Upper lobe of right lung (tissue), 1 donor: ENCODE results near the gene LHFPL3. TPM values are rescaled to one million over a fixed set of nuclear protein-coding genes. Genes with fewer than 3 reads are reported as not detected.

Experiments
- ATAC-seq: fragments of 200-7000 bp; cut with Tn5 transposase; one replicate; pipeline ENCODE4 v1.9.1; 2020; ENCODE audit warnings: mild to moderate bottlenecking, moderate library complexity
- DNase-seq: peaks from one replicate; pipeline ENCODE4 v3.0.0-alpha.2; 2020
- H3K27ac ChIP-seq: fragments of 200-600 bp; one replicate; pipeline ENCODE4 v1.8.0; 2022
- H3K27me3 ChIP-seq: fragments of 200-600 bp; one replicate; pipeline ENCODE4 v1.8.0; 2022; ENCODE audit warnings: mild to moderate bottlenecking
- H3K36me3 ChIP-seq: fragments of 200-600 bp; one replicate; pipeline ENCODE4 v1.8.0; 2022
- H3K4me1 ChIP-seq: fragments of 200-600 bp; one replicate; pipeline ENCODE4 v1.8.0; 2022
- H3K4me3 ChIP-seq: fragments of 200-600 bp; one replicate; pipeline ENCODE4 v1.8.0; 2022; ENCODE audit warnings: mild to moderate bottlenecking
- H3K9me3 ChIP-seq: fragments of 200-600 bp; one replicate; pipeline ENCODE4 v1.8.0; 2022
- CTCF ChIP-seq: fragments of 200-600 bp; IDR thresholded peaks from one replicate; pipeline ENCODE4 v1.8.0; 2022; ENCODE audit warnings: antibody characterized with exemption
- intact Hi-C: fragments of 100-400 bp; cut with DNase I; formaldehyde crosslinking; loops from one replicate; pipeline ENCODE4 v1.11.0; 2022
- total RNA-seq: library from RNA; stranded (reverse); fragmentation: NEBNext Ultra II Directional; extraction: Animal tissue kit (Norgen Biotek cat#: 25700); gene quantifications from one replicate; pipeline ENCODE4 v1.2.1, GENCODE V29; 2021
- donor health status: DM: no; HTN: yes; CAD: no; lungs with severe emphysema.

The LHFPL3 gene
- total RNA-seq, 1 donor from 2014 or later: not detected

- no peak overlapping the region for H3K4me3 ChIP-seq
- peaks cover 60% of the 10 kb centered on the region for H3K27me3 ChIP-seq
- intact Hi-C loops: no loop called here
These were observed 486 bp upstream of the LHFPL3 start for GRCh38 chr7:104327938-104328295.

GRCh38 chr7:104328970-104329825 lies 795 bp downstream of the LHFPL3 start:
- Histone ChIP-seq H3K4me3 (no peak overlapping the region), H3K27ac (no peak overlapping the region), H3K27me3 (peaks cover 70% of the 10 kb centered on the region), H3K4me1 (peaks cover 3% of the 10 kb centered on the region), H3K36me3 (no peaks in the 10 kb centered on the region), H3K9me3 (no peaks in the 10 kb centered on the region)
- no peak for TF ChIP-seq CTCF
- DNase-seq (no peak), ATAC-seq (no peak)
- intact Hi-C loops: no loop called here

More at GRCh38 chr7:104327938-104328295, 486 bp upstream of the LHFPL3 start:
- no peak for TF ChIP-seq CTCF
- ATAC-seq (peak; percentile 12), DNase-seq (no peak)
- H3K36me3 ChIP-seq: no peaks in the 10 kb centered on the region
- H3K9me3 ChIP-seq: no peaks in the 10 kb centered on the region
- no peak overlapping the region for H3K27ac ChIP-seq
- H3K4me1 ChIP-seq: peaks cover 3% of the 10 kb centered on the region

GRCh38 chr7:104341546-104341945 lies 13.1 kb downstream of the LHFPL3 start:
- H3K9me3 ChIP-seq: no peaks in the 10 kb centered on the region
- H3K27me3 ChIP-seq: no peaks in the 10 kb centered on the region
- no peak overlapping the region for H3K4me3 ChIP-seq
- no peaks in the 10 kb centered on the region for H3K36me3 ChIP-seq
- no peak for TF ChIP-seq CTCF
- H3K4me1 ChIP-seq: no peaks in the 10 kb centered on the region
- H3K27ac ChIP-seq: no peak overlapping the region
- DNase-seq (no peak), ATAC-seq (no peak)
- intact Hi-C loops: no loop called here

- no peak for TF ChIP-seq CTCF
- DNase-seq (no peak), ATAC-seq (no peak)
- H3K4me3 ChIP-seq: no peak overlapping the region
- intact Hi-C loops: no loop called here
- no peak overlapping the region for H3K27ac ChIP-seq
- H3K4me1 ChIP-seq: no peaks in the 10 kb centered on the region
- H3K9me3 ChIP-seq: no peaks in the 10 kb centered on the region
- no peaks in the 10 kb centered on the region for H3K27me3 ChIP-seq
- no peaks in the 10 kb centered on the region for H3K36me3 ChIP-seq
These were observed 24.3 kb downstream of the LHFPL3 start for GRCh38 chr7:104352736-104353135.

GRCh38 chr7:104357166-104357565 lies 28.8 kb downstream of the LHFPL3 start:
- DNase-seq (no peak), ATAC-seq (no peak)
- Histone ChIP-seq H3K27me3 (no peaks in the 10 kb centered on the region), H3K4me3 (no peak overlapping the region), H3K27ac (no peak overlapping the region), H3K4me1 (no peaks in the 10 kb centered on the region), H3K36me3 (no peaks in the 10 kb centered on the region), H3K9me3 (no peaks in the 10 kb centered on the region)
- no peak for TF ChIP-seq CTCF
- intact Hi-C loops: no loop called here
